NB4 (cell line): ENCODE measurements around the gene AOPEP.
"Not testable (repeated sequence)": the region's sequence is repeated elsewhere in the genome, so short reads cannot be mapped to it uniquely, and the experiment has no call there.

Source experiments
- DNase-seq: peaks from one replicate; pipeline ENCODE4 v3.0.0; 2010; ENCODE audit warnings: low read depth
- H3K4me3 ChIP-seq: one replicate; pipeline ENCODE4 v1.5.1; 2011; ENCODE audit warnings: mild to moderate bottlenecking, low read depth, low read length, moderate library complexity
- MYC ChIP-seq: IDR thresholded peaks from 2 replicates; pipeline ENCODE4 v1.6.1; 2011; ENCODE audit warnings: low read depth, low read length
- POLR2A ChIP-seq: IDR thresholded peaks from 2 replicates; pipeline ENCODE4 v1.6.1; 2011; ENCODE audit warnings: mild to moderate bottlenecking; ENCODE audit not compliant: insufficient read length; ENCODE audit errors: extremely low read depth
- TF ChIP-seq, protein P1 (sequence below): IDR thresholded peaks from 2 replicates; pipeline ENCODE4 v1.6.1; 2011; ENCODE audit warnings: low read depth, low read length
- TF ChIP-seq, protein P2 (sequence below): IDR thresholded peaks from one replicate; pipeline ENCODE4 v1.5.1; 2012; ENCODE audit warnings: low read depth, low read length

Gene AOPEP

DNA sequence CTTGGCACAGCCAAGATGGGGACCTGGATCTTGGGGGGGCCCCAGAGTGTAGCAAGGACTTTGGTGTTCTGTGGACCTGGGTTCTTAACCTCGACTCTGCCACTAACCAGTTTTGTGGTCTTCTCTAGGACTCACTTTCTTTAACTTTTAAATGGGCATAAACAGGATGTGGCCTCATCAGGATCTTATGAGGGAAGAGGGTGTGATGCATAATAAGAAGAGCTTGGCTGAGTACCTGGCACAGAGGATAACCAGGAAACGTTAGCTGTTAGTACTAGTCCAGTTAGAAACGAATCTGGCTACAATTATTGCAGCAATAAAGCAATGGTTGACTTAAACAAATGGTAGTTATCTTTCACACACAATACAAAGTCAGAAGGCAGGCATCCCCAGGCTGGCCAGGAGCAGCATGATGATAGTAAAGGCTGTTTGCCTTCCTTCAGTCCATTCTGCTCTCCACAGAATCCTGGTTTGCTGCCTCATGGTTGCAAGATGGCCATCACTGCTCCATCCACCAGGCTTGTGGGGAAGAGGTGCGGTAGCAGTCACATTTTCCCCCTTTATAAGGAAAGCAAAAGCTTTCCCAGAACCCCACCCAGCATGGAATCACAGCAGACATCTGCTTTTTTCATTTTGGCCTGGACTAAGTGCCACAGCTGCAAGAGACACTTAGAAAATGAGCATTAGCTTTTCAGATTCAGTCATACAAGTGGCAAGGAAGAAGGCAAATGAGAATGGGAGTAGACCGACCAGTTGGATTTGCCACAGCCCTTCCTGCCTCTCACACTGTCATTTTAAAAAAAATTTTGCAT is 225.0 kb downstream of the AOPEP start:
- H3K4me3 ChIP-seq, result no peak overlapping the region
- TF ChIP-seq, protein P1, sequence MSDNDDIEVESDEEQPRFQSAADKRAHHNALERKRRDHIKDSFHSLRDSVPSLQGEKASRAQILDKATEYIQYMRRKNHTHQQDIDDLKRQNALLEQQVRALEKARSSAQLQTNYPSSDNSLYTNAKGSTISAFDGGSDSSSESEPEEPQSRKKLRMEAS, result no peak
- TF ChIP-seq POLR2A, result no peak
- TF ChIP-seq, protein P2, sequence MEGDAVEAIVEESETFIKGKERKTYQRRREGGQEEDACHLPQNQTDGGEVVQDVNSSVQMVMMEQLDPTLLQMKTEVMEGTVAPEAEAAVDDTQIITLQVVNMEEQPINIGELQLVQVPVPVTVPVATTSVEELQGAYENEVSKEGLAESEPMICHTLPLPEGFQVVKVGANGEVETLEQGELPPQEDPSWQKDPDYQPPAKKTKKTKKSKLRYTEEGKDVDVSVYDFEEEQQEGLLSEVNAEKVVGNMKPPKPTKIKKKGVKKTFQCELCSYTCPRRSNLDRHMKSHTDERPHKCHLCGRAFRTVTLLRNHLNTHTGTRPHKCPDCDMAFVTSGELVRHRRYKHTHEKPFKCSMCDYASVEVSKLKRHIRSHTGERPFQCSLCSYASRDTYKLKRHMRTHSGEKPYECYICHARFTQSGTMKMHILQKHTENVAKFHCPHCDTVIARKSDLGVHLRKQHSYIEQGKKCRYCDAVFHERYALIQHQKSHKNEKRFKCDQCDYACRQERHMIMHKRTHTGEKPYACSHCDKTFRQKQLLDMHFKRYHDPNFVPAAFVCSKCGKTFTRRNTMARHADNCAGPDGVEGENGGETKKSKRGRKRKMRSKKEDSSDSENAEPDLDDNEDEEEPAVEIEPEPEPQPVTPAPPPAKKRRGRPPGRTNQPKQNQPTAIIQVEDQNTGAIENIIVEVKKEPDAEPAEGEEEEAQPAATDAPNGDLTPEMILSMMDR, result no peak
- no peak for TF ChIP-seq MYC
- no peak for DNase-seq

DNA sequence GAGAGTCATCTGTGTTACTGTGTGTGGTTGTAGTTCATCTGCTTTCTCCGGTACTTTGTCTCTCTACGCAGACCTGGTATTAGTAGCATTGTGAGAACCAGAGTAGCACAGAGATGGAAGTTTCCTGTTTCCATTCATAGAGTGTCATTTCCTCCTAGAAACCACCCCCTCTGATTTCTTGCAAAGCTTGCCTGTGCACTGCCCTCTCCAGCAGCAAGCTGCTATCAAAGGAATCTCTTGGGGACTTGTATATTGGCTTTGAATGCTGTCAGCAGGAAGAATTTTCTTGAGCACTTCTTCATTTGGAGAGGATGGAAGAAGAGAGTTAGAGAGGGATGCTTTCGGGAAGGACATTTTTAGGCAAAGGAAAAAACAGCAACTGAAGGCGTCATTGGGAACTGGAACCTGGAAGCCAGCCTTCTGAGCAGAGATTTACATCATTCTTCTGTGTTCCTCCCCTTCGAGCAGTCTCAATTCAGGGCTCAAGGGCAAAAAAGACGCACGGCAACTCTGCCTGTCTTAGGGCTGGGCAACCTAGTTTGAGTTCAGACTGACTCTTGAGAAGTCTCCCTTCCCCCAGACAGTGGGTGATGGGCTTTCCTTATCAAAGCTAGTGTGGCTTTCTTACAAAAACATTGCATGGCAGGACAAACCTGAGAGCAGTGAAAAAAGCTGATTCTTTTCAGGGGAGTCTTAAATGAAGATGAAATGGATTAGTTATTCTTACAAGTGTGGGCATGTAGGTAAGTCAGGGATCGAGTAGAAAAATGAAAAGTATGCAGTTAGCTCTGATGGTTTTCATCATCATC is 226.3 kb downstream of the AOPEP start:
- no peak overlapping the region for H3K4me3 ChIP-seq
- TF ChIP-seq, protein P1, result no peak
- TF ChIP-seq, protein P2, result no peak
- TF ChIP-seq POLR2A (no peak), MYC (no peak)
- no peak for DNase-seq

DNA sequence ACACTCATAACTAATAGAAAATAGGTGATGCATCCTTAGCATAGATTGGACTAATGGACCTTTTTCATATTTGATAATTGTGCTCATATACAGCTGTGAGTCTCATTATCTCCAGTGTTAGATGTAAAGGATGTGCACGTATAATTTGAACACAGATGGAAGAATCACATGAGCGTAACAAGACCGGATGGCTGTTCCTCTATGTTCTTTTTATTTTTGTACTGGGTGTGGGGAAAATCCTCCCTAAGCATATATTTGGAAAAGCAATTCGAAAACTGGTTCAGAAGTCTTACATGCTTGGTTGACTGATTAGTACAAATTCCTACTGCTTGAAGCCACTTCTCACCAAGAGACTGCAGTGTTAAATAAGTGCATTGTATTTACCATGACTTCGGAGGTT is 230.2 kb downstream of the AOPEP start:
- DNase-seq, result no peak
- H3K4me3 ChIP-seq, result no peak overlapping the region
- TF ChIP-seq, protein P1, result no peak
- TF ChIP-seq, protein P2, result no peak
- no peak for TF ChIP-seq POLR2A

DNA sequence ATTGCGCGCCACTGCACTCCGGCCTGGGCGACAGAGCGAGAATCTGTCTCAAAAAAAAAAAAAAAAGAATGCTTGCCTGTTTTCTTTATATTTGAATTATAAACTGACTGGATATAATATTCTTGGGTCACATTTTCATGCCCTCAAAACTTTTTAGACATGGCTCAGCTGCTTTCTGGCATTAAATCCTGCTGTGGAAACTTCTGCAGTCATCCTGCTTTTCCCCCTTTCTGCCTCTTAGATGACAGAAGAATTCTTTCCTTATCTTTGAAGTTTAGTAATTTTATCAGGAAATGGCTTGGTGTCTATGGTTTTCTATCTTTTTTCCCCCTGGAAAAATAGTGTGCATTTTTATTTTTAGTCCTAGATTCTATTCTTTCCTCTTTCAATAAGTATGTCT is 234.5 kb downstream of the AOPEP start:
- no peak overlapping the region for H3K4me3 ChIP-seq
- TF ChIP-seq, protein P2, result no peak
- TF ChIP-seq POLR2A (no peak), MYC (no peak)
- TF ChIP-seq, protein P1, result no peak
- no peak for DNase-seq

DNA sequence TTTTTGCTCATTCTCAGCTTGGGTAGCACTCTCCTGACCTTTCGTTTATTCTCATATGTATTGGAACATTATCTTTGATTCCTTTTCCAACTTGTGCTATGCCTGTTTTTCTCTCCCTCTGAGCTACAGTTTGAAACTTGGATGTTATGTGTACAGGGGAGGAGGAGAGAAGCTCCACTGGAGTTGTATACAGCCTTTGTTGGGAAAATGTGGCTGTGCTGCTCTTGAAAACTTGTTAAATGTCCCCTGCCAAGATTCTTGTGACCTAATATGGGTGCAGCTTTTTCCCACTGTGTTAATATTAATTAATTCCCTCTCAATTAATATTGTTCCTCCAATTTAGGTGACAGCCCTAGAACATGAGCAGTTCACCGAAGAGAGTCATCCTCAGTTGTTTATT is 235.4 kb downstream of the AOPEP start:
- no peak overlapping the region for H3K4me3 ChIP-seq
- DNase-seq, result no peak
- TF ChIP-seq, protein P1, result no peak
- TF ChIP-seq, protein P2, result no peak
- TF ChIP-seq POLR2A (no peak), MYC (no peak)

DNA sequence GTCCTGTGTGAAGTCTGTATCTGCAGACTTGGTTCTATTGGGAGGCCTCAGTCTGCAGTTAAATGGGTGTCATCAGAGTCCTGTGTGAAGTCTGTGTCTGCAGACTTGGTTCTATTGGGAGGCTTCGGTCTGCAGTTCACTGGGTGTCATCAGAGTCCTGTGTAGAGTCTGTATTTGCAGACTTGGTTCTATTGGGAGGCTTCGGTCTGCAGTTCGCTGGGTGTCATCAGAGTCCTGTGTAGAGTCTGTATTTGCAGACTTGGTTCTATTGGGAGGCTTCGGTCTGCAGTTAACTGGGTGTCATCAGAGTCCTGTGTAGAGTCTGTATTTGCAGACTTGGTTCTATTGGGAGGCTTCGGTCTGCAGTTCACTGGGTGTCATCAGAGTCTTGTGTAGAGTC is 239.1 kb downstream of the AOPEP start:
- DNase-seq, H3K4me3 ChIP-seq: not testable (repeated sequence)

DNA sequence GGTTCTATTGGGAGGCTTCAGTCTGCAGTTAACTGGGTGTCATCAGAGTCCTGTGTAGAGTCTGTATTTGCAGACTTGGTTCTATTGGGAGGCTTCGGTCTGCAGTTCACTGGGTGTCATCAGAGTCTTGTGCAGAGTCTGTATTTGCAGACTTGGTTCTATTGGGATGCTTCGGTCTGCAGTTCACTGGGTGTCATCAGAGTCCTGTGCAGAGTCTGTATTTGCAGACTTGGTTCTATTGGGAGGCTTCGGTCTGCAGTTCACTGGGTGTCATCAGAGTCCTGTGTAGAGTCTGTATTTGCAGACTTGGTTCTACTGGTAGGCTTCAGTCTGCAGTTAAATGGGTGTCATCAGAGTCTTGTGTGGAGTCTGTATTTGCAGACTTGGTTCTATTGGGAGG is 239.5 kb downstream of the AOPEP start:
- DNase-seq, H3K4me3 ChIP-seq: not testable (repeated sequence)
